Cerebellar nuclear complex (tissue), 1 donor: Measurements from ENCODE around the gene ARHGAP10.

Experiments
- DNase-seq, 2 experiments: peaks; one replicate each; lab custom pipeline; 2025; lab: John Stamatoyannopoulos, UW

The ARHGAP10 gene

DNA sequence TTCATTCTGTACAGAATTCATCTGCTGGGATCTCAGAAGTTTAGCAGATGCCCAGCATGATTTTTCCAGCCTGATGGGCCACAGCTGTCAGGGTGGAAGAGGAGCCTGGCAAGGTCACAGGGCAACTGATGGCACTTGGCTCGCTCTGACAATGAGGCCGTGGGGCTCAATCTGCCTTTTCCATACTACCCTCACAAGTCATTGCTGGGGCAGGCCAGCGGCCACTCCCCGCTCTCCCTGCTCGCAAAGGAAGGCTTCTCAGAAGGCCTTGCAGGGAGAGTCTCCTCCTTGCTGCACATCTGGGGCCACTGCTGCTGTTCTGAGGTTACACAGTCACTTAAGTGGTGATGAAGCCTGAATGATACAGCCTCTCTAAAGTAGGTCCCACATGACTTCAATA is 361.2 kb downstream of the ARHGAP10 start:
- no peak for DNase-seq

GRCh38 chr4:148094149-148094548 is 362.3 kb downstream of the ARHGAP10 start:
- DNase-seq: no peak

GRCh38 chr4:148095346-148095923 is 363.5 kb downstream of the ARHGAP10 start:
- DNase-seq: no peak

GRCh38 chr4:148097801-148098200 is 365.9 kb downstream of the ARHGAP10 start:
- no peak for DNase-seq

- DNase-seq: no peak
Observed at GRCh38 chr4:148101235-148101634, 369.3 kb downstream of the ARHGAP10 start.

DNA sequence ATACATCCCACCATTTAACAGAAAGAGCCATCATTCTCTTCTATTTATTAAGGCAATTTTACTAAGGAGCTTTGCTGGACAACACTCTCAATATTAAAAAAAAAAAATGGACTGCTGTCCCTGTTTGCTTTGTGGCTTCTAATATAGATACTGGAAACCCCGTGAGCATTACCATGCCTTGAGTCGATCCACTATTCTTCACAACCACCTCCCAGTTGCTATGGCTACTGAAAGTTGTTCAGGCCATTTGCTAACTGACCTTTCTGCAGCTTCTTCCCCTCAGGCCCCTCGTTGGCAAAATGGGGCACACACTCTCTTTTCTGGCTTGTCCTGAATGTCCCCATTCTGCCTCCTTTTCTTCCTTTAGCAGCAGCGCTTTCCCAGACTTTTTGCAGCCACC is 369.9 kb downstream of the ARHGAP10 start:
- no peak for DNase-seq

GRCh38 chr4:148103597-148104355 is 371.9 kb downstream of the ARHGAP10 start:
- DNase-seq: no peak

DNA sequence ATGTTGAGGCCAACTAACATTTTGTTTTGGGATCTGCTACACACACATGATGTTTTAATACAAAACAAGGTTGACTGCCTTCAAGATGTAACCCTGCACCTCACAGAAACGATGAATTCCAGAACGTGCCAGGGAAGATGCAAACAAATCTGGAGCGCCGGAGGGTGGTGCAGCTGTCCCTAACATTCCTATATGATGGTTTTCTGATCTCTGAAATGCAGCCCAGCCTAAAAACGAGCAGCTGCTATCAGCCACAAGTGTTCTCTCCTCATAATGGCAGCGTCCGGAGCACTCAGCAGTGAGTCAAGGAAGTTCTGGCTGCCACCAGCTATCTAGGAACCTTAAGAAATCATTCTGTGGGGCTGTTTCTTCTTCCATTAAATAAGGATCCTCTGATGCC is 376.9 kb downstream of the ARHGAP10 start:
- no peak for DNase-seq

DNA sequence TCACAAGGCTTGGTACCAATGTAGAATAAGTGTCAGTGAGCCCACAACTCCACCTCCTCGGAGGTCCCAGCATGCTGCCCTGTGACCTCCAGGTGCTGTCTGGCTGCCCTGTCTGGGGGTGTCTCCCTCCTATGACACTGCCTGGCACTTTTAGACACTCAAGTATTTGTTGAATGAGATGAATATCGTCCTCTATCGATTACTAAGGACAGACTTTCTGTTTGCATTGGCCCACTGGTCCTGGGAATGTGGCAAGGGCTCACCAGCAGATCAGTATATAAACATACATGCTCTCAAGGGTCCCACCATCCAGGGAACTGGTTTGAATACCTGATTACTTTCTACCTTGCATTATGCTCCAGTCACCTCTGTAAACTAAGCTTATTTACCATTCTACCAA is 377.3 kb downstream of the ARHGAP10 start:
- DNase-seq: no peak

DNA sequence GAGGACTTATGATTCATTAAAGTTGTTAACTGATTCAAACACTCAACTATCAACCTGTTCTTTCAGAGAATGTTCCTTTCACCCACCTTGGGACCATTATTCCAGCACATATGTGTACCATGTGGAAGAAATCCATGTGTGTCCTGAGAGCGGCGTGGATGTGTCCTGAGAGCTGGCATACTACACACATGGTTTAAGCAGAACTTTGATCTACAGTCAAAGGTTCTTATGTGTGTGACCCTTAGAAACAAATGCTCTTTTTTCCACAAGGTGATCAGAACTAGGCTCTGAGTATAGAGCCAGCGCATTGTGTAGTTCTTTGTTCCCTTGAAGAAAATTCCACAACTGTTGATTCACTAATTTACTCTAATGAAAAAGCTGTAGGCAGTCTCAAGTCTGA is 378.3 kb downstream of the ARHGAP10 start:
- no peak for DNase-seq

GRCh38 chr4:148112231-148112982 is 380.5 kb downstream of the ARHGAP10 start:
- no peak for DNase-seq

DNA sequence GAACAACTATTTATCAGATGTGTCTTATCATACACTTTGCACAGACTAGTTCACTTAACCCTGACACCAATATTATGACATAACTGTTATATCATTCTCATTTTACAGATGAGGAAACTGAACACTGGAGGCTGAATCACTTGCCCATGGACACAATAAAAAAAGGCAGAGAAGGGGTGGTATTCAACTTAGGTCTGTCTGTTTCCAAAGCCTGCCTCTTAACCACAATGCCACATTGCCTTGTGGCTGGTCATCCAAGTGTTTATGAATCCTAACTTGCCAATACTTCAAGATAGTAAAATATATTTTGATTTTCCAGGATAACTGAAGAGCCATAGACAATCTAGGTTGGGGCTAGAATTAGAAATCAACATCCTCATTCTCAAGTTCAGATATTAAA is 382.5 kb downstream of the ARHGAP10 start:
- DNase-seq: no peak

DNA sequence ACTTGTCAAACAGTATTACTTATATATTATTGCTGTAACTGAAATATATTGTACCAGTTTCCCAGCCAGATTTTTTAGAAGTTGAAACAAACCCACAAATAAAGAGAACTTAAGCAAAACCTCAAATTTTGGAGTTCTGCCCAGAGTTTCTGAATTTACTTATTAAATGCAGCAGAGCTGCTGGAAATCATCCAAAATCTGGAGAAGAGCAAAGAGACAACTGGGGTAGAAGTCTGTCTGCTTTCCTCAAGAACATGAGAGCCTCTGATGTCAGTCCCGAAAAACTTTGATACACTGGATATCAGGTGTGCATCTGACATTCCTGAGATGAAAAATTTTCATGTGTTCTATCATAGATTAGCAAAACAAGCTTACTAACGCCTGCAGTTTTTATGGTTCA is 384.4 kb downstream of the ARHGAP10 start:
- DNase-seq: no peak

GRCh38 chr4:148116969-148117368 is 385.1 kb downstream of the ARHGAP10 start:
- DNase-seq: no peak

- DNase-seq: no peak
Observed at GRCh38 chr4:148118179-148118578, 386.3 kb downstream of the ARHGAP10 start.

- DNase-seq: no peak
Observed at GRCh38 chr4:148118633-148119032, 386.7 kb downstream of the ARHGAP10 start.

- DNase-seq: no peak
Observed at GRCh38 chr4:148120216-148120615, 388.3 kb downstream of the ARHGAP10 start.
